GM18951 (cell line): ENCODE measurements around the gene ARHGAP26.

Source experiments
- POLR2A ChIP-seq: IDR thresholded peaks from 4 replicates; pipeline ENCODE4 v1.6.1; 2011; ENCODE audit warnings: mild to moderate bottlenecking; ENCODE audit not compliant: insufficient read length, insufficient read depth; ENCODE audit errors: extremely low read depth
- in situ Hi-C: fragments of 300-500 bp; cut with MboI; formaldehyde crosslinking; loops from one replicate; pipeline ENCODE4 v1.12.0; 2022; ENCODE audit warnings: low sequenced_read_pairs, mixed read lengths, inconsistent platforms; ENCODE audit not compliant: unreplicated experiment

The ARHGAP26 gene

DNA sequence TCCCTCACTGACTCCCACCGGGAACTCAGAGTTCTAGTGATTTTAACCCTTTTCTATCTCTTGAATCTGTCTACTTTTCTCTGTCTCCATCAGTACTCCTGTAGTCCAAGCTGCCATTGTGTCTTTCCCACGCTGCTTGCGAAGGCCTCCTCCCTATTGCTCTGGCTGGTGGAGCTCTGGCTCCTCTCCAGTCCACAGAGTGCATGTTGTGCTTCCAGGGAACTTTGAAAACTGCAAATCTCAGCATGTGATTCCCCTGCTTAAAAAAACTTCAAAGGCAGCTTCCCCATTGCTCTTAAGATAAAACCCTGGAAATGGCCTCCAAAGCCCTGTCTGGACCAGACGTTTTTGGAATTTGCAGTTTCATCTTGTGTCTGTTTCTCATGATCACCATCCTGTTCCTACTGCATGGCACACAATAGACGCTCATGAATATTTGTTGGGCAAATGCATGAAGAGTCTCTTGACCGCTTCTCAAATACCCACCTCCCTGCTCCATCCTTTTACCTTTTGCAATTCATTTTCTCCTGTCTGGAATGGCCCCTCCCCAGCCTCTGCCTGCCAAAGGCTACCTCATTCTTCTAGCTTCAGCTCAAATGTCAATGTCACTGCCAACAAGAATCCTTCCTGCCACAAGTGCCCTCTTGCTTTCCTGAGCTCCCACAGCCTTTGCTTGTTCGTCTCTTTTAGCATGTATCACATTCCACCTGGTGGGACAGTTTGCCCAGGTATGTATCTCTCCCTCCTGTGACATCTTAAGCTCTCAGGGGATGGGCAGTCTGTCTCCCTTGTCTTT, 293.2 kb downstream of the ARHGAP26 start:
- in situ Hi-C loops, result no loop called here
- TF ChIP-seq POLR2A, result no peak

GRCh38 chr5:143064218-143064641, 294.1 kb downstream of the ARHGAP26 start:
- in situ Hi-C loops, result no loop called here
- no peak for TF ChIP-seq POLR2A

DNA sequence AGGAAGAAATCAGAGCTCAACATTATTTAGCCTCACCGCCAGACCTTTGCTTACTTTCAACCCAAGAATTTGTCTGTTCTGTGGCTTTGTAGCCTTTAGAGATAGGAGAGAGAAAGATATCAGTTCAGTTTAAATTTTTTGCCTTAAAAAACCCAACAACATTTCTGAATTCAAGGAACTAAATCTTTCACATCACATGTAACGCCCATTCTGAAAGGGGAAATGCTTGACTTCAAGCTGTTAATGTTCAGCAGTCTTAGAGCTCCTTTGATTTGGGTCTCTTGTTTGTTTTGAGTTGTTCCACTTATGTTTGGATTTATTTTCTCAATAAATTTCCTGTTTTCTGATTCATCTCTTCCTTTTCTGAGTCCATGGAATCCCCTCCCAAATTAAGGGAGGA, 294.5 kb downstream of the ARHGAP26 start:
- in situ Hi-C loops, result no loop called here
- no peak for TF ChIP-seq POLR2A

DNA sequence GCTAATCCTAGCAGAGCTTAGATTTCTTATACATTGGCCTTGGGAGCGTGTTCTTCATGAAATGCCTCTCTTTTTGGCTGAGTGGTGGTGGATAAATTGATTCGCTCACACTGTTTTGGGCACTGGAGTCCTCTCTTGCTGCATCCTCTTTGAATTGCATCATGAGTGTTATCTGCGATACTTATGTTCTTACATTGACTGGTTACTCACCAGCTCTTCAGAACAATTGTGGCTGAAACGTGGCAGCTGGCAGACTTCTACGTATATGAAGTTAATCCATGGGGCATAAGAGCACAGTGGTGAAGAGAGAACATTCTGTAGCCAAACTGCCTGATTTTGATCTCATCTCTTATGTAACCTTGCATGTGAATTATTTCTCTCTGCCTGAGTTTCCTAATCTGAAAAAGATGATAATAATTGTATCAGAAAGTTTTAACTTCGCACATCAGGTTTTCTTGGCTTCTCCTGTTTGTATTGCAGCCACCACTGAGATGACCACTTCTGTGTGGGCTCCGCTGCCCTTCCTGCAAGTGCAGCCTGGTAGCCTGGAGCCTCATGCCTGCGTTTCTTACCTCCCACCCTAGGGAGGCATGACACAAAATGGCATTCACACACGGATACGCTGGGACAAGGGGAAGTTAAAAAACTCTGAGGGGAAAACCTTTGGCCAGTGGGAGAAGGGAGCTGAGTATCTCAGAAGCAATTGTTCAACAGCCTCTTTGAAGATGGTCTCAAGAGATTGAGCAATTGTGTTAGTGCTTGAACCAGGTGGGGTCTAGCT, 295.2 kb downstream of the ARHGAP26 start:
- in situ Hi-C loops, result no loop called here
- TF ChIP-seq POLR2A, result no peak

DNA sequence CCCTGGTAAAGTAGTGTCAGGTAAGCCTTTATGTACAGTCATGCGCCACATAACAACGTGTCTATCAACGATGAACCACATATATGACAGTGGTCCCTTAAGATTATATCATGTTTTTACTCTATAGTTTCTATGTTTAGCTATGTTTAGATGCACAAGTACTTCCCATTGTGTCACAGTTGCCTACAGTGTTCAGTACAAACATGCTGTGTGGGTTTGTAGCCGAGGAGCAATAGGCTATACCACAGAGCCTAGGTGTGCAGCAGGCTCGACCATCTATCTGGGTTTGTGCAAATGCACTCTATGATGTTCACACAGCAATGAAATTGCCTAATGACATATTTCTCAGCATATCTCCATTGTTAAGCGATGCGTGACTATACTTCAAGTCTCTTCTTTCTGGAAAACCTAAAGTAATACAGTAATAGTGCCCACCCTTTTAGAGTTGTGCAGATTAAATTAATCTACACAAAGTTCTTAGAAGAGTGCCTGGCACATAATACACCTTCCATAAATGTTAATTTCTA, 295.9 kb downstream of the ARHGAP26 start:
- no peak for TF ChIP-seq POLR2A

GRCh38 chr5:143066556-143067281, 296.5 kb downstream of the ARHGAP26 start:
- no peak for TF ChIP-seq POLR2A
- in situ Hi-C loops, result no loop called here

More for the DNA sequence above, 295.9 kb downstream of the ARHGAP26 start:
- in situ Hi-C loops, result no loop called here

DNA sequence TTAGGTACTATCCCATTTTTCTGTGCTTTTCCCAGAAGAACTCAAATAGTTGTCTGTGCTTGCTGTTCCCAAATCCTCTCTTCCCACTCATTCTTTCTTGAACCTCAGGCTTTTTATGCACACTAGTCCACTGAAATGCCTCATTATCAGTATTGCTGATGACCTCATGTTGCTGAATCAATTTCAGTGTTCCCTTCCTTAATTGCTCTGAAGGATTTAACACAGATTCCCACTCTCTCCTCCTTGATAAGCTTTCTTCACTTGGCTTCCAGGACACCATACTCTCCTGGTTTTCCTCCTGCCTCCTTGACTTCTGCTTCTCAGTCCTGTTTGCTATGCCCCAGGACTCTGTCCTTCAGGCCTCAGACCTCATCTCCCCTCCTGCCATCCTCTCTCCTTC, 298.5 kb downstream of the ARHGAP26 start:
- no peak for TF ChIP-seq POLR2A
- in situ Hi-C loops, result no loop called here

GRCh38 chr5:143071927-143072326, 301.8 kb downstream of the ARHGAP26 start:
- in situ Hi-C loops, result no loop called here
- TF ChIP-seq POLR2A, result no peak

DNA sequence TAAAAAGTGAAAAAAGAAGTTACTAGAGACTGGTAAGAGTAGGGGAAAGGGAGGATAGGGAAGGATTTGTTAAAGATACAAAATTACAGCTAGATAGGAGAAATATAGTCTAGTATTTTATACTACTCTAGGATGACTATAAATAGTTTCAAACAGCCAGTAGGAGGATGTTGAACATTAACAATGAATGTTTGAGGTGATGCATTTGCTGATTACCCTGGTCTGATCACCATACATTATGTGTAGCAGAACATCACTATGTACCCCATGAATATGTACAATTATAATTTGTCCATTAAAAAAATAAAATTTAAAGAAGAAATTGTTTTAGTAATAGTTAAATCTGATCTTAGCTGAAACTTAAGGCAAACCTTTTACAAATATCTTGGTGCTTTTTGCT, 302.6 kb downstream of the ARHGAP26 start:
- in situ Hi-C loops, result no loop called here
- no peak for TF ChIP-seq POLR2A

GRCh38 chr5:143073766-143074165, 303.6 kb downstream of the ARHGAP26 start:
- no peak for TF ChIP-seq POLR2A
- in situ Hi-C loops, result no loop called here

DNA sequence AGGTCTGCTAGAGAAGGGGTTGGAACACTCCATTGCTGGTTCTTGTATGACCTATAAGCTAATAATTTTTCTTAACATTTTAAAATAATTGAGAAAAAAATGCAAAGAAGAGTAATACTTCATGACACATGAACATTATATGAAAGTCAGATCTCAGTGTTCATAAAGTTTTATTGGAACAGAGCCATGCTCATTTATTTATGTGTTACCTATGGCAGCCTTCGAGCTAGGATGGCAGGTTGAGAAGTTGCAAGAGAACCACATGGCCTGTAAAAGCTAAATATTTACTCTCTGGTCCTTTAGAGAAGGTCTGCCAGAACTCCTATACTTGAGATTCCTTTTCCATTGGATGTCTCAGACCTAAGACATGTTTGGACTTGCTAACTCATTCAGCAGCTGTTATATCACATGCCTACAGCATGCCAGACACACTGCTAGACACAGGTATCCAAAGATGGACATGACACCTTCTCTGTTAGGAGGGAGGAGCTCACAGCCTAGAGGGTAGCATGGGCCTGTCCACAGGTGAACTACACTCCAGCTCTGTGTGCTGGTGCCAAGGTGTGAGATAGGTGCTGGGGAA, 304.3 kb downstream of the ARHGAP26 start:
- no peak for TF ChIP-seq POLR2A
- in situ Hi-C loops, result no loop called here

- TF ChIP-seq POLR2A, result no peak
- in situ Hi-C loops, result no loop called here
Measured at GRCh38 chr5:143076377-143076776, 306.2 kb downstream of the ARHGAP26 start.
